ENCODE data around the gene SFSWAP.

GRCh38 chr12:131683266-131684014 is 27.4 kb upstream of the SFSWAP start:
- no peak for TF ChIP-seq POLR2A (IDR thresholded peaks at IDR 0.05; ENCODE audit: low read depth, low read length)
- TF ChIP-seq TAF1 (IDR thresholded peaks at IDR 0.05; ENCODE audit: low read depth, low read length): no peak
- no peak for TF ChIP-seq POLR2AphosphoS5 (IDR thresholded peaks at IDR 0.05; ENCODE audit: low read depth, low read length)
- TF ChIP-seq PAX5 (IDR thresholded peaks at IDR 0.05; ENCODE audit: insufficient read depth, low read length, severe bottlenecking): no peak
- no peak for TF ChIP-seq POU2F2 (IDR thresholded peaks at IDR 0.05; ENCODE audit: low read depth, low read length)

All from GM12891 (cell line).